ENCODE results near the gene ZDHHC13. TPM values are rescaled to one million over a fixed set of nuclear protein-coding genes. Genes with fewer than 3 reads are reported as not detected.

ZDHHC13 gene
- total RNA-seq, 1 donor from 2014 or later: 18.5 TPM

GRCh38 chr11:19076744-19077589 lies 40.0 kb upstream of the ZDHHC13 start:
- Mint-ChIP-seq H3K9me3 (no peaks in the 10 kb centered on the region), H3K4me3 (no peak overlapping the region), H3K27ac (ENCODE audit: unreplicated experiment) (no peak overlapping the region), H3K27me3 (ENCODE audit: low read depth) (peaks cover 35% of the 10 kb centered on the region), H3K36me3 (ENCODE audit: low read depth) (no peaks in the 10 kb centered on the region), H3K4me1 (no peaks in the 10 kb centered on the region)
- TF ChIP-seq, protein P1, sequence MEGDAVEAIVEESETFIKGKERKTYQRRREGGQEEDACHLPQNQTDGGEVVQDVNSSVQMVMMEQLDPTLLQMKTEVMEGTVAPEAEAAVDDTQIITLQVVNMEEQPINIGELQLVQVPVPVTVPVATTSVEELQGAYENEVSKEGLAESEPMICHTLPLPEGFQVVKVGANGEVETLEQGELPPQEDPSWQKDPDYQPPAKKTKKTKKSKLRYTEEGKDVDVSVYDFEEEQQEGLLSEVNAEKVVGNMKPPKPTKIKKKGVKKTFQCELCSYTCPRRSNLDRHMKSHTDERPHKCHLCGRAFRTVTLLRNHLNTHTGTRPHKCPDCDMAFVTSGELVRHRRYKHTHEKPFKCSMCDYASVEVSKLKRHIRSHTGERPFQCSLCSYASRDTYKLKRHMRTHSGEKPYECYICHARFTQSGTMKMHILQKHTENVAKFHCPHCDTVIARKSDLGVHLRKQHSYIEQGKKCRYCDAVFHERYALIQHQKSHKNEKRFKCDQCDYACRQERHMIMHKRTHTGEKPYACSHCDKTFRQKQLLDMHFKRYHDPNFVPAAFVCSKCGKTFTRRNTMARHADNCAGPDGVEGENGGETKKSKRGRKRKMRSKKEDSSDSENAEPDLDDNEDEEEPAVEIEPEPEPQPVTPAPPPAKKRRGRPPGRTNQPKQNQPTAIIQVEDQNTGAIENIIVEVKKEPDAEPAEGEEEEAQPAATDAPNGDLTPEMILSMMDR (conservative IDR thresholded peaks at IDR 0.05): peak; percentile 96
- DNase-seq (ENCODE audit: low read depth, low spot score): peak; percentile 83

DNA sequence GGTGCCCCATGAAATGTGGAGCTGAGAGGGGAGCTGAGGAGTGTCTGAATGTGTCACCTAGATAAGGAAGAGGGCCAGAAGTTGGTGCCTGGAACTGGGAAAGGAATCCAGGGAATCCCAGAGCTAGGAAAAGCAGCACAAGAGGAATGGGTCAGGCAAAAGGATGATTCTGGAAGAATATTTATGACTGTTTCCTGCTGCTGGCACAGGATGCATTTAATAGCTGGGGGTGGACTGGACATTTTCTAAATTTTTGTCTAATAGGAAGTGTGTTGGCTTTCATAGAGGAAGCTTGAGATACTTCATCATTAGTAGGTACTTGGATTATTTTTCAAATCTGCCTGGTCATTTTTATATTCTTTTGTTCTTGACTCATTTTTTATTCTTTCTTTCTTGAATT lies 39.0 kb upstream of the ZDHHC13 start:
- peaks cover 36% of the 10 kb centered on the region for H3K27me3 Mint-ChIP-seq (ENCODE audit: low read depth)
- DNase-seq (ENCODE audit: low read depth, low spot score): no peak
- H3K36me3 Mint-ChIP-seq (ENCODE audit: low read depth): no peaks in the 10 kb centered on the region
- TF ChIP-seq, protein P1 (conservative IDR thresholded peaks at IDR 0.05): no peak
- H3K4me1 Mint-ChIP-seq: no peaks in the 10 kb centered on the region
- H3K27ac Mint-ChIP-seq (ENCODE audit: unreplicated experiment): no peak overlapping the region
- no peaks in the 10 kb centered on the region for H3K9me3 Mint-ChIP-seq
- H3K4me3 Mint-ChIP-seq: no peak overlapping the region

- Mint-ChIP-seq H3K27me3 (ENCODE audit: low read depth) (peaks cover 38% of the 10 kb centered on the region), H3K9me3 (no peaks in the 10 kb centered on the region), H3K36me3 (ENCODE audit: low read depth) (no peaks in the 10 kb centered on the region), H3K4me3 (no peak overlapping the region), H3K4me1 (no peaks in the 10 kb centered on the region), H3K27ac (ENCODE audit: unreplicated experiment) (no peak overlapping the region)
- no peak for DNase-seq (ENCODE audit: low read depth, low spot score)
- TF ChIP-seq, protein P1 (conservative IDR thresholded peaks at IDR 0.05): no peak
Observed at GRCh38 chr11:19079643-19080440, 37.1 kb upstream of the ZDHHC13 start.

DNA sequence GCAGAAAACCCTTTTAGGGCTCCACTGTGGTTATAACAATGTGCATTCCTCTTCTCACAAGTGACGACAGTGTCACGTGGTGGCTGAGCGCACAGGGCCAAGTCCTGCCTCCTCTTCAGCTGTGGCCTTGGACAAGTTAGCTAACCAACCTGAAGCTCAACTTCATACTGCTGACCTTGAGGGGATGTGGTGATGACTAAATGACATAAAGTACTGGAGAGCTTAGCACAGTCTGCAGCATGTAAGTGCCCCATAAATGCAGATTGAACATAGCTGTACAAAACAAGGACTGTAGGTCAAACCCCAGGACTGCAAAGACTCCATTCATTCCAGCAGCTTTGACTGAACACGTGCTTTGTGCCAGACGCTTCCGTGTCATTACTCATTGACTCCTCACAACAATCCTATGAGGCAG lies 36.4 kb upstream of the ZDHHC13 start:
- DNase-seq (ENCODE audit: low read depth, low spot score): no peak
- no peaks in the 10 kb centered on the region for H3K36me3 Mint-ChIP-seq (ENCODE audit: low read depth)
- no peaks in the 10 kb centered on the region for H3K9me3 Mint-ChIP-seq
- no peak overlapping the region for H3K27ac Mint-ChIP-seq (ENCODE audit: unreplicated experiment)
- H3K27me3 Mint-ChIP-seq (ENCODE audit: low read depth): peaks cover 38% of the 10 kb centered on the region
- H3K4me1 Mint-ChIP-seq: no peaks in the 10 kb centered on the region
- TF ChIP-seq, protein P1 (conservative IDR thresholded peaks at IDR 0.05): no peak
- no peak overlapping the region for H3K4me3 Mint-ChIP-seq

- Mint-ChIP-seq H3K4me3 (no peak overlapping the region), H3K27ac (ENCODE audit: unreplicated experiment) (no peak overlapping the region), H3K27me3 (ENCODE audit: low read depth) (peaks cover 29% of the 10 kb centered on the region), H3K9me3 (peaks cover 3% of the 10 kb centered on the region), H3K36me3 (ENCODE audit: low read depth) (no peaks in the 10 kb centered on the region), H3K4me1 (no peaks in the 10 kb centered on the region)
- no peak for DNase-seq (ENCODE audit: low read depth, low spot score)
- TF ChIP-seq, protein P1 (conservative IDR thresholded peaks at IDR 0.05): no peak
Observed at GRCh38 chr11:19083166-19083565, 33.8 kb upstream of the ZDHHC13 start.
